Retina (tissue), 1 donor: Measurements from ENCODE around the gene HEMK1.

Experiments
- DNase-seq: peaks from one replicate; pipeline ENCODE4 v3.0.0-alpha.2; 2016

HEMK1 gene

GRCh38 chr3:50617096-50617791 lies 47.9 kb downstream of the HEMK1 start, which contains the start of gene MAPKAPK3:
Gene MAPKAPK3 (plus strand): TSS chr3:50617151. CDS start chr3:50617566, 415 bp downstream.
- DNase-seq: peak; percentile 85

- DNase-seq: no peak
Measured at GRCh38 chr3:50617911-50618481, 48.7 kb downstream of the HEMK1 start.

GRCh38 chr3:50620420-50620819 lies 51.1 kb downstream of the HEMK1 start:
- no peak for DNase-seq

GRCh38 chr3:50620820-50621219 lies 51.5 kb downstream of the HEMK1 start:
- no peak for DNase-seq

- DNase-seq: no peak
Measured at GRCh38 chr3:50622881-50623280, 53.6 kb downstream of the HEMK1 start.

GRCh38 chr3:50623840-50624474 lies 54.6 kb downstream of the HEMK1 start:
- no peak for DNase-seq

- no peak for DNase-seq
Measured at GRCh38 chr3:50624634-50625033, 55.3 kb downstream of the HEMK1 start.

GRCh38 chr3:50625231-50626182 lies 56.2 kb downstream of the HEMK1 start:
- peak; percentile 47 for DNase-seq

- DNase-seq: no peak
Measured at GRCh38 chr3:50626401-50626800, 57.1 kb downstream of the HEMK1 start.

- DNase-seq: peak; percentile 42
Measured at GRCh38 chr3:50627407-50628051, 58.2 kb downstream of the HEMK1 start.

GRCh38 chr3:50628601-50629000 lies 59.3 kb downstream of the HEMK1 start:
- no peak for DNase-seq

- no peak for DNase-seq
Measured at GRCh38 chr3:50630394-50630793, 61.1 kb downstream of the HEMK1 start.

- peak; percentile 74 for DNase-seq
Measured at GRCh38 chr3:50630877-50631276, 61.6 kb downstream of the HEMK1 start.

GRCh38 chr3:50632450-50632849 lies 63.1 kb downstream of the HEMK1 start:
- no peak for DNase-seq

- no peak for DNase-seq
Measured at GRCh38 chr3:50633230-50633790, 64.0 kb downstream of the HEMK1 start.

- no peak for DNase-seq
Measured at GRCh38 chr3:50635066-50635465, 65.7 kb downstream of the HEMK1 start.

GRCh38 chr3:50637011-50637410 lies 67.7 kb downstream of the HEMK1 start:
- peak; percentile 30 for DNase-seq

- no peak for DNase-seq
Measured at GRCh38 chr3:50637945-50638344, 68.6 kb downstream of the HEMK1 start.

GRCh38 chr3:50639055-50639494 lies 69.8 kb downstream of the HEMK1 start:
- DNase-seq: no peak

GRCh38 chr3:50642382-50642781 lies 73.1 kb downstream of the HEMK1 start:
- no peak for DNase-seq

GRCh38 chr3:50644561-50644960 lies 75.2 kb downstream of the HEMK1 start:
- DNase-seq: no peak

GRCh38 chr3:50645378-50645777 lies 76.1 kb downstream of the HEMK1 start:
- DNase-seq: no peak
